ENCODE data around the gene CYP2F1.
A peak's percentile ranks its signal among the peaks of the same experiment; 100 is the strongest.
"Not testable (repeated sequence)": the region's sequence is repeated elsewhere in the genome, so short reads cannot be mapped to it uniquely, and the experiment has no call there.

The CYP2F1 gene

DNA sequence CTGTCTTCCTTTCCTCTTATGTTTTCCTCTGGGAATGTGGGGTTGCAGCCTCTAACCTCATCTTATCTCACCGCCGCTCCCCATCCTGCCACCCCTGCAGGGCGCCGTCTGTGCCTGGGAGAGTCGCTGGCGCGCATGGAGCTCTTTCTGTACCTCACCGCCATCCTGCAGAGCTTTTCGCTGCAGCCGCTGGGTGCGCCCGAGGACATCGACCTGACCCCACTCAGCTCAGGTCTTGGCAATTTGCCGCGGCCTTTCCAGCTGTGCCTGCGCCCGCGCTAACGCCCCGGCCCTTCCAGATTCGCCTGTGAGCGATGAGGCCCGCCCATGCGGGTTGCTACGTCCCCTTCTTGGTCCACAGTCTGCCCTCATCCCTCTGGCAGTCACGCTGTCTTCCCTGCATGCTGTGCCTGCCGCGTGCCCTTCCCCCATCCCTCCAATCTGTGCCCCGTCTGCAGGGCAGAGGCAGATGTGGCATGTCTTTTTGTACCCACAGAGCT is 13.6 kb downstream of the CYP2F1 start:
- peak; percentile 13 for DNase-seq

DNA sequence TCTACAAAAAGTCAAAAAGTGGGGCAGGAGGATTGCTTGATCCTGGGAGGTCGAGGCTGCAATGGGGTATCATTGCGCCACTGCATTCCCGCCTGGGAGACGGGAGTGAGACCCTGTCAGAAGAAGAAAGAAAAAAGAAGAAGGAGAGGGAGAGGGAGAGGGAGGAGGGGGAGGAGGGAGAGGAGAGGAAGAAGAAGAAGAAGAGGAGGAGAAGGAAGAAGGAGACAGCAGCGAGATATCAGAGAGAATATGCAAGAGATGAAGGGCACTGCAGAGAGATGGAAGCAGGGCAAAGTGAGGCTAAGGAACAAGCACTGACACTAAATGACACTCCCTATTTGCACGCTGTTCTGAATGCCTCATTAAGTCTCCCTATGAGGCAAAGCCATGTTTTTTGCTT is 14.5 kb downstream of the CYP2F1 start:
- DNase-seq = no peak

DNA sequence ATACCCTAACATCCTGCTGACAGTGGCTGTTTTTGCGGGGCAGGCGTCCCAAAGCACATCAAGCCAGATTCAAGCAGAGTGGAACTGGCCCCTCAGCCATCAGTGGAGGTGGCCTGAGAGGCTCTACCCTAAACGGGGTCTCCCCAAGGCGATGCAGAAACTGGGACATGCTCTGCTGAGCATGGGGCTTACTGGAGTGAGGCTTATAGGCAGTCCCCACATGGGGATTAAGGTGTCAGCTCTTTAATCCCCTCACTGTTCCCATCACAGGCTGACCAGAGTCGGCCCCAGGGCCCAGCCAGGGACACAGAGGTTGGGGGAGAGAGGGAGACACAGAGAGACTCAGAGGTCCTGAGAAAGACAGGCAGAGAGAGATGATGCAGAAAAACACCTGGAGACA is 17.0 kb downstream of the CYP2F1 start:
- DNase-seq = no peak

DNA sequence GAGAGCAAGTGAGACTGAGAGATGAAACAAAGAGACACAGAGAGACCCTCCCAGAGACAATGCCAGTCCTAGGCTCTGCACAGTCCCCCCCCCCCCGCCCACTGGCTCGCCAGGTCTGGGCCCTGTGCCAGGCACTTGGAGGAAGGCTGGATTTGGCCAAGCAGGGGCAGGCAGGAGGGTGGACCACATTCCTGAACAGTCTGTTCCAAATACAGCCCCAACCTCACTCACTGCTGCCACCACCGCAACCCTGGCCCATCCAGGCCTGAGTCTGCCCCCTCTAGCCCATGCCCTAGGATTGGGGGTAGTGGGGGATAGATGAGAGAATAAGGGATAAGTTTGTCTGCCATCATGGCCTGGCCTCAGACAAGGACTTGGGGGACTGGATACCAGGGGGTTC is 19.0 kb downstream of the CYP2F1 start:
- DNase-seq = no peak

DNA sequence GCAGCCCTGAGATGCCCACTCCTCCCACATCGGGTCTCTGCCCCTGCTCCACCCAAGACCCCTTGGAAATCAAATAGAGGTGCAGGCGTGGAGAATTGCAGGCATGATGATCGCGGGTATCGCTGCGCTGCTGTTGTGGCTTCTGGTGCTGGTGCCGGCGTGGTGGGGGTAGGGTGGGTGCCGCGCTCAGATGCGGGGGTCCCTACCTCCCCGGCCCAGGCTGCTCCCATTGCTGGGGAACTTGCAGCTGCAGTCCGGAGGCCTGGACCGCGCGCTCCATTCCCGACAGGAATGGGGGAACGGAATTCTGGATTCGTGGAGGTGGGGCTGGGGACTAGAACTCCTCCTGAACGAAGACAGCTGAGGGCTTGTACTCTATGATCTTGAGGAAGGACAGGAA is 20.4 kb downstream of the CYP2F1 start:
- DNase-seq = no peak

DNA sequence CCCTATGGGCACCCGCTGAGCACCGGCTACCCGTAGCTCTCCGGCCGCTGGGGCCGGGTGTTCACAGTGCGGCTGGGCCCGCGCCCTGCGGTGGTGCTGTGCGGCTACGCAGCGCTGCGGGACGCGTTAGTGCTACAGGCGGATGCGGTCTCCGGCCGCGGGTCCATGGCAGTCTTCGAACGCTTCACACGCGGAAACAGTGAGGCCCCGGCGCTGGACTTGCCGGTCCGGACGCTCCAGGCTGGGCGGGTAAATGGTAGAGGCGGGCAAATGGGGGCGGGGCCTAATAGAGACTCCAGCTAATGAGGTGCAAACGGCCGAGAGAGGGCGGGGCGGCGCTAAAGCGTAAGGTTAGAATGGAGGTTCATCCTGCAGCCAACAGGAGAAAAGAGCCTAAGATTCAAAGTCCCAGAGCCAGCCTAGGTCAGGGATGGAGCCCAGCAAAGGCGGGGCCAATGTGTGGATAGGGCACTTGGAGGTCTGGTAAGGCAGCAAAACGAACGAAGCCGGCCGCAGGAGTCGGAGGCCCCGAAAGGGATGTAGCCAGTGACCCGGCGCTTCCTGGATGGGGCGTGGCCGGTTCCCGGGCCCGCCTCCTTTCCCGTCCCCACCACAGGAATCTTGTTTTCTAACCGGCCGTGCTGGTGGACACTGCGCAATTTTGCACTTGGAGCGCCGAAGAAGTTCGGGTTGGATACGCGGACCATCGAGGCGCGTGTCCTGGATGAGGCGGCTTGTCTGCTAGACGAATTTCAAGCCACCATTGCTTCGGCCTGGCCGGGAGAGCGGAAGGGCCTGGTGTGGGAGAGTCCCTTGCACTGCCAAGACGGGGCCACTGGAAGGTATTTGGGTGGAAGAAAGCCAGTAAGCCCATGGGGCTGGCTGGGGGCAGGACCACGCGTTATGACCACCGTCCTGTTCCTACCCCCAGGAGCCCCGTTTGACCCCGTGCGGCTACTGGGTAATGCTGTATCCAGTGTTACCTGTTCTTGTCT is 21.5 kb downstream of the CYP2F1 start:
- not testable (repeated sequence) for DNase-seq

DNA sequence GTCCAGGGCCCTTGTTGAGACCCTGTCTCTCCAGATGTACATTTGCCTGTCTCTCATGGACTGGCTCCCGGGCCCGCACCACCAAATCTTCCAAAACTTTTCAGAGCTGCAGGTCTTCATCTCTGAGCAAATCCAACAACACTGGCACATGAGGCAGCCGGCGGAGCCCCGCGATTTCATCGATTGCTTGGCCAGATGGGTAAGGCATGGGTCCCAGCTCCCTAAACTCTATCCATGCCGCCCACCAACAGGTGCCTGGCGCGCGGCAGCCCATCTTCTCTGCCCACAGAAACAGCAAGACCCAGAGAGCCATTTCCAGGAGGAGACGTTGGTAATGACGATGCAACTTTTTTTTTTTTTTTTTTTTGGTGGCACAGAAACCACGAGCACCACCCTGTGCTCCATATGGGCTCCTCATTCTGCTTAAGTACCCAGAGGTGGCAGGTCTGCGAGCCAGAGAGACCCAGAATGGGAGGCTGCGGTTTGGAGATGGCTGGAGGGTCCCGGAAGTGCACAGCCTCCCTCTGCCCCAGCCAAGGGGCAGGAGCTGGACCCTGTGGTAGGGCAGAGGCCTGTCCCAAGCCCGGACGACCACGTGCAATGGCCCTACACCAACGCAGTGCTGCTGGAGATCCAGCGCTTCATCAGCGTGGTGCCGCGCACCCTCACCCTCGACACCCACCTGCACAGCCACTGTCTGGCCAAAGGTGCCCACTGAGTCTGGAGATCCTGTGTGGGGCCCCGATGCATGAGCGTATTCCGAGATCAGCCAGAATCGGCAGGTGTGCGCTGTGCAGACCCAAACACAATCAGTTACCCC is 22.6 kb downstream of the CYP2F1 start:
- DNase-seq = no peak

DNA sequence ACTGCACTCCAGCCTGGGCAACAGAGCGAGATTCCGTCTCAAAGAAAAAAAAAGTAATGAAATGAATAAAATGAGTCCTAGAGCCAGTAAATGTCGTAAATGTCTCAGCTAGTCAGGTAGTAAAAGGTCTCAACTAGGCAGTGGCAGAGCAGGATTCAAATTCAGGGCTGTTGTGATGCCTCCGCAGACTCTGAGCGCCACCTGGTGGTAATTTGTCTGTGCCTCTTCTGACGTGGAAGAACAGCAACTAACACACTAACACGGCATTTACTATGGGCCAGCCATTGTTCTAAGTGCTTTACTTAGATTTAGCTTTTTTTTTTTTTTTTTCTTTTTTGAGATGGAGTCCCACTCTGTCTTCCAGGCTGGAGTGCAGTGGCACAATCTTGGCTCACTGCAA is 30.2 kb downstream of the CYP2F1 start:
- peak; percentile 45 for DNase-seq

DNA sequence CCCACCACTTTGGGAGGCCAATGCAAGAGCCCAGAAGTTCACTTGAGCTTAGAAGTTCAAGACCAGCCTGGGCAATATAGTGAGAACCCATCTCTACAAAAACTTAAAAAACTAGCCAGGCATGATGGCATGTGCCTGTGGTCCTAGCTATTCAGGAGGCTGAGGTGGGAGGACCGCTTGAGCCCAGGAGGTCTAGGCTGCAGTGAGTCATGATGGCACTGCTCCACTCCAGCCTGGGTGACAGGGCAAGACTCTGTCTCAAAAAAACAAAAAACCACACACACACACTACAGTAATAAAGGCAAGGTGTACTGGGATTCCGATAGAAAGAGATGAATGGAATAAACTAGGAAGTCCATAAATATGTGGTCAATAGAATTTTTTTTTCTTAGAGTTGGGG is 35.6 kb downstream of the CYP2F1 start:
- no peak for DNase-seq

DNA sequence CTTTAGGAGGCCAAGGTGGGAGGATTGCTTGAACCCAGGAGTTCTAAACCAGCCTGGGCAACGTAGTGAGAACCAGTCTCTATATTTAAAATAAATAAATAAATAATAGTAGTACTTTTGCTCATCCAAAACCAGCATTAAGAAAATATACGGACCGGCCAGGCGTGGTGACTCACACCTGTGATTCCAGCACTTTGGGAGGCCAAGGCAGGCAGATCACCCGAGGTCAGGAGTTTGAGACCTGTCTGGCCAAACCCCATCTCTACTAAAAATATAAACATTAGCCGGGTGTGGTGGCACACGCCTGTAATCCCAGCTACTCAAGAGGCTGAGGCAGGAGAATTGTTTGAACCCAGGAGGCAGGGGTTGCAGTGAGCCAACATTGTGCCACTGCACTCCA is 36.8 kb downstream of the CYP2F1 start:
- DNase-seq = not testable (repeated sequence)

DNA sequence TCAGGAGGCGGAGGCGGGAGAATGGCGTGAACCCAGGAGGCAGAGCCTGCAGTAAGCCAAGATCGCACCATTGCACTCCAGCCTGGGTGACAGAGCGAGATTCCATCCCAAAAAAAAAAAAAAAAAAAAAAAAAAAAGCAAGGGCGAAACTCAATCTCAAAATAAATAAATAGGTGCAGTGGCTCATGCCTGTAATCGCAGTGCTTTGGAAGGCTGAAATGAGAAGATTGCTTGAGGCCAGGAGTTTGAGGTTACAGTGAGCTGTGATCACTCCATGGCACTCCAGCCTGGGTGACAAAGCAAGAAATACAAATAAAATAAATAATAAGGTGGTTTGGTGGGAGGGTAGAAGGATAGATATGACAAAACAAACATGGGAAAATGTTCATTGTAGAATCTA is 39.8 kb downstream of the CYP2F1 start:
- DNase-seq = no peak

DNA sequence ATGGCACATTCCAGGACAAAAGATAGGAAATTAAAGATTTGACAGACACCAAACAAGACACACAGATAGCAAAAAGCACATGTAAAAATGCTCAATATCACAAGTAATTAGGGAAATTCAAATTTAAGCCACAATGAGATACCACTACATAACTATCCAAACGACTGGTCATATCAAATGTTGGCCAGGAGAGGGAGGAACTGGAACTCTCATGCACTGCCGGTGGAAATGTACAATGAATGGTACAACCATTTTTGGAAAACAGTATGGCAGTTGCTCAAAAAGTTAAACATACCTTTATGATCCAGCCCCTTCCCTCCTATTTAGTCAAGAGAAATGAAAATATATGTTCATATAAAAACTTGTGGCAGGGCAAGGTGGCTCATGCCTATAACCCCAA is 42.0 kb downstream of the CYP2F1 start:
- no peak for DNase-seq

DNA sequence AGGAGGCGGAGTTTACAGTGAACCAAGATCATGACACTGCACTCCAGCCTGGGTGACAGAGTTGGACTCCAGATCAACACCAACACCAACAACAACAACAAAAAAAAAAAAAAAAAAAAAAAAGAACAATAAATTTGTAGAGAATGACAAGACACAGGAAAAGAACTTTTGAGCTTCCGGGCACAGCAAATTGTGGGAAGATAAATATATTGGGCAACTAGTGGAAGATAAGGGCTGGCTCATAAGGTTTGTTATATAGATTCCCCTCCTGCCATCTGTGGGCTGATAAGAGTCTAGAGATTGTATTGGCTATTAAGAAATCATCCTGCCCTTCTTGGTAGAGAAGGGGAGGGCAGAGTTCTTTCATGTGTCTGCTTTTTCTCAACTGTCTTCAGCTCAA is 45.6 kb downstream of the CYP2F1 start:
- no peak for DNase-seq

DNA sequence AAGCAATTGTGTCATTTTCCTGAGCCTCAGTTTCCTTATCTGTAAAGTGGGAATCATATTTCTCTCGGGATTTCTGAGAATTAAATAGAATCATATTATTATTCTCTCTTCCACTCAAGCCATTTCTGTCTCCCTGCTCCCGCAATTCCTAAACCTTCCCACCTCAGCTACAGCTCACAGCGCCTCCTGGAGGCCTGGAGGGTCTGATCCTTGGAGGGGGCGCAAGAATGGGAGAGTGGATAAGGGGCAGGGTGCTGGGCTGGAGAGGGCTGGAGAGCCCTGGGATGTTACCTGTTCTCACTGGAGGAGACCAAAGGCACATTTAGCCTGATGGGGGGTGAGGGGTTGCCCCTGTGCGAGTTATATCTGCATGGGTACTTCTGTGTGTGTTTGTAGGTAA is 47.7 kb downstream of the CYP2F1 start:
- no peak for DNase-seq

DNA sequence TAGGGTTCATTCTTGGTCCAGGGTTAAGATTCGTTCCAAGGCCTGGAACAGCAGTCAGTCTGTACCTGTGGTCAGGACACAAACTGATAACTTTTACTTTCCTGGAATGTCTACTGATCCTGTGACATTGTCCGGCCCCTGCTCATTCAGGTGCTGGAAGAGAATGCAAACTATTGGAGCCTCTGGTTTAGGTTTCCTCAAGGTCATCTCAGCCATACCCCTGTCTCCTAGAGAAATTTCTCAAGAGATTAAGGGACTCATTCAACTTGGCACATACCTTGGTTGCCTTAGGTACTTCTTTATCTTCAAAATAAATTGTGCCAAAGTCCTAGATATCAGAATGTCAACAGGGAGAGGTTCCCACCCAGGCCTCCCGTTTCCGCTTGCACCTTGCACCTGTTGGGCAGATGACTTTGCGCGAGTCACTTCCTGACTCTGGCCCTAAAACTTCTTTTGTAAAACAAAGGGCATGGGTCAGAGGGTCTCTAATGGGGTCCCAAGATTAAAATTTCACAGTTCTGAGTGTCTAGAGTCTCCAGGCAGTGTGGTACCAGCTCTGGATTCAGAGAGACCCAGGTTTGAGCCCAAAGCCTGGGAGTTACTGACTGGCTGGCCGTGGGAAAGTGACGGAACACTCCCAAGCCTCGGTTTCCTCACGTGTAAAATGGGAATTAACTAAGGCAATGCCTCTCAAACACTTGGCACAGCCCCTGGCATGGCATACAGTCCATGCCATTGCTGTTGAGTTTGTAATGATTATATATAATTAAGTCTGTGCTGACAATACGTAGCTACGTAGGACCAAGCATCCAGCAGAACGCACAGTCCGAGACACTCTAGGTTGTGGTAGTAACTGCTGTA is 52.9 kb downstream of the CYP2F1 start:
- DNase-seq = no peak

DNA sequence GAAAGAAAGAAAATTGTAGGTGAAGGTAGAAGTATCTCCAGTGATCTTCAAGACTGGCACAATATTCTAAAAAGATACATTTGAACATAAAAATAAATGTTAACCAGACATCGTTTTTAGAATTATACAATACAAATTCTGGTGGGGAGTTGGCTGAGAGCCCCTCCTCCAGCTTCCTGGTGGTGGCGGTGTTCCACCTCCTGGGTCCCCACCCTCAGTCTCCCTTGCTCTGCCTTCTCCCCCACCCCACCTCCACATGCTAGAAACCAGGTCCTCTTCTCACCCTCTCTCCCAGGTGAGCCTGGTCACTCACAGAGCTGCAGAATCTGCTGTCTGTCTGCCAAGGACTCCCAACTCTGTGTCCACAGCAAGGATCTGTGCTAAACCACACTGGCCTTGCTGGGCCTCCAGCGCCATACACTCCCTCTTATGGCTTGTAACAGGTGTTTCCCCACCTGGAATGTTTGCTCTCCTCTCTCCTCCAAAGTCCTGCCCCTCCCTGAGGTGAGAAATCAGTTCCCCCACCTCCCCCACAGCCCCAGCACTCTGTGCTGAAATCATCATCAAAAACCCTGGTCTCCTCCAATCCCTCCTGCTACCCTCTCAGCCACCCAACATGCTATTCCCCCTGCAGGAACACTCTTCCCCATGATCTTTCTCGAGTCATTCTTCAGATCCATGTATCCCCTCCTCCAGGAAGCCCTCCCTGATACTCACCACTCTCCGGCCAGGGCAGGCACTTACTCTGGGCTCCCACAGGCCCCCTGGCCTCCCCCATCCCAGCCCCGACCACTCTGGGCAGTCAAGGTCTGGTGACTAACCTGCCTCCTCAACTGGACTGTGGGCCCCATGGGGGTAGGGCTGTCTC is 58.3 kb downstream of the CYP2F1 start:
- DNase-seq = no peak

DNA sequence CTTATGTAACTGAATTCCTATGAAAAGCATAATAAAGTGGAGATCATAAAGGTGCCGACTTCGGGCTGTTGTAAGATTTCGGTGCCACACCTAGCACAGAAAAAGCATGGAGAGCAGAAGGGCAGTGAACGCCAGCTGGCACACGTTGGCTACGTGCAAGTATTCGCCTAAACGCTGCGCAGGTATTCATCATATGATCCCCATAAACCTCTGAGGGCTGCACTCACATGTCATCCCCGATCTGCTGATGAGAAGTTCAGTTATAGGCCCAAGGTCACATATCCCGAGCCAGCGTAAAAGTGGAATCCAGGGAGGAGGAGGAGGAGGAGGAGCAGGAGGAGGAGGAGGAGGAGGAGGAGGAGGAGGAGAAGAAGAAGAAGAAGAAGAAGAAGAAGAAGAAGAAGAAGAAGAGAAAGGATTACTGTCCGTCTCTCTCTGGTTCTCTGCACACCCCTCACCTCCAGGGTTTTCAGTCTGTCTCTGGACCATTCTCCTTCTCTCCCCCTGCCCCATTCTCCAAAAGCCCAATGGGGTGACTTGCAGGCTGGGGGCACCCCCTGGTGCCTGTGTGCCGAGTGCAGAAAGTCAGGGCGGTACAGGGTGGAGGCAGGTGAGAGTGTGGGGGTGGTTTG is 60.2 kb downstream of the CYP2F1 start:
- DNase-seq = no peak

DNA sequence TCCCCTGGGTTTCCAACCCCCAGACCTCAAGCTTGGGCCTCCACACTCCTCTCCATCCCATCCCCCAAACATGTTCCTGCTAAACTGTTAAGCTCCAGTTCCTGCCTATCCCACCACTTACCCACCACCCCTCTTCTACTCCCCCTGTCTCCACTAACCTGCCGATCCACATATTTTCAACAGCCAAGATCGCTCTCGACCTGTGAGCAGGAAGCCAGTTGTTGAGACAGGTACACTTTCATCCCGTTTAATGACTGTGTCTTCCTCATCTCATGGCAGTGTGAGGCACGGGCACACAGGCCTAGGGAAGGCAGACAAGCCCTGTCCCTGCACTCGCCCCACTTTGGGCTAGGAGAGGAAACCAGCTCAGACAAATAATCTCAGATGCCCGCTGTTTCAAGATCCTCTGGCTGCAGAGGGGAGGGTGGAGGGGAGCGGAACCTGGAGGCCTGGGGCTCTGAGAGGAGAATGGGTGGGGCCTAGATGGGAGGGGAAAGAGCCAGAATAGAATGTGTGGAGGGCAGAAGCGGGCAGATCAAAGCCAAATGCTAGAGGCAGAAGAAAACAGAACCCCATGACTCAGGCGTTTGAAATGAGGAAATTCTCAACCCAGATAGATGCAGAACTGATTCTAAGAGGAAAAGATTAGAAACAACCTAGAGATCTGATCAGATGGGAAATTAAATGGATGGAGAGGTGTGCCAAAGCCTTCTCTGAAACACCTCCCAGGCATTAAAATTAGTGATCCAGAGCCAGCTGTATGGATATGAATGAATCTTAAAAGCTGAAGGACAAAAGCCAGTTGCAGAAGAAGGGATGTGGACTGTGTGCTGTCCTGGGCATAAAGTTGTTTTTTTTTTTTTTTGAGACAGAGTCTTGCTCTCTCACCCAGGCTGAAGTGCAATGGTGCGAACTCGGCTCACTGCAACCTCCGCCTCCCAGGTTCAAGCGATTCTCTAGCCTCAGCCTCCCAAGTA is 61.9 kb downstream of the CYP2F1 start:
- no peak for DNase-seq

All from NCI-H774 (cell line).